Measurements from ENCODE around the gene ZNF341.

- TF ChIP-seq ZNF530 (tag by site-specific recombination; IDR thresholded peaks at IDR 0.05; ENCODE audit: low read depth) (no peak), CTCF (tag by site-specific recombination; IDR thresholded peaks at IDR 0.05) (no peak), TCF7L2 (IDR thresholded peaks at IDR 0.05; ENCODE audit: borderline replicate concordance, low read depth, low read length) (no peak), ZNF501 (tag by site-specific recombination; IDR thresholded peaks at IDR 0.05) (no peak), ZNF670 (tag by site-specific recombination; IDR thresholded peaks at IDR 0.05; ENCODE audit: low read depth) (no peak), ZNF777 (tag by site-specific recombination; IDR thresholded peaks at IDR 0.05; ENCODE audit: borderline replicate concordance) (no peak), ZBTB26 (tag by site-specific recombination; optimal IDR thresholded peaks at IDR 0.05) (no peak)
- TF ChIP-seq, protein P1, sequence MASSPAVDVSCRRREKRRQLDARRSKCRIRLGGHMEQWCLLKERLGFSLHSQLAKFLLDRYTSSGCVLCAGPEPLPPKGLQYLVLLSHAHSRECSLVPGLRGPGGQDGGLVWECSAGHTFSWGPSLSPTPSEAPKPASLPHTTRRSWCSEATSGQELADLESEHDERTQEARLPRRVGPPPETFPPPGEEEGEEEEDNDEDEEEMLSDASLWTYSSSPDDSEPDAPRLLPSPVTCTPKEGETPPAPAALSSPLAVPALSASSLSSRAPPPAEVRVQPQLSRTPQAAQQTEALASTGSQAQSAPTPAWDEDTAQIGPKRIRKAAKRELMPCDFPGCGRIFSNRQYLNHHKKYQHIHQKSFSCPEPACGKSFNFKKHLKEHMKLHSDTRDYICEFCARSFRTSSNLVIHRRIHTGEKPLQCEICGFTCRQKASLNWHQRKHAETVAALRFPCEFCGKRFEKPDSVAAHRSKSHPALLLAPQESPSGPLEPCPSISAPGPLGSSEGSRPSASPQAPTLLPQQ (tag by site-specific recombination; IDR thresholded peaks at IDR 0.05) = no peak
- TF ChIP-seq, protein P2, sequence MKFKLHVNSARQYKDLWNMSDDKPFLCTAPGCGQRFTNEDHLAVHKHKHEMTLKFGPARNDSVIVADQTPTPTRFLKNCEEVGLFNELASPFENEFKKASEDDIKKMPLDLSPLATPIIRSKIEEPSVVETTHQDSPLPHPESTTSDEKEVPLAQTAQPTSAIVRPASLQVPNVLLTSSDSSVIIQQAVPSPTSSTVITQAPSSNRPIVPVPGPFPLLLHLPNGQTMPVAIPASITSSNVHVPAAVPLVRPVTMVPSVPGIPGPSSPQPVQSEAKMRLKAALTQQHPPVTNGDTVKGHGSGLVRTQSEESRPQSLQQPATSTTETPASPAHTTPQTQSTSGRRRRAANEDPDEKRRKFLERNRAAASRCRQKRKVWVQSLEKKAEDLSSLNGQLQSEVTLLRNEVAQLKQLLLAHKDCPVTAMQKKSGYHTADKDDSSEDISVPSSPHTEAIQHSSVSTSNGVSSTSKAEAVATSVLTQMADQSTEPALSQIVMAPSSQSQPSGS (tag by site-specific recombination; IDR thresholded peaks at IDR 0.05; ENCODE audit: low read depth) = no peak
These were observed 80.5 kb downstream of the ZNF341 start for GRCh38 chr20:33812152-33812849.

Data from HEK293 (cell line).